GM19025 (cell line): ENCODE results near the gene GIMD1.
"Not testable (repeated sequence)": the region's sequence is repeated elsewhere in the genome, so short reads cannot be mapped to it uniquely, and the experiment has no call there.

Source experiments
- ATAC-seq: cut with Tn5 transposase; IDR thresholded peaks from one replicate; pipeline ENCODE4 v1.9.1; 2021; ENCODE audit warnings: mild to moderate bottlenecking, low read depth, moderate library complexity; ENCODE audit not compliant: unreplicated experiment

The GIMD1 gene

GRCh38 chr4:106368678-106369077 is at the start of gene GIMD1:
TSS of gene GIMD1 (minus strand) at chr4:106368778. CDS start at chr4:106367435, 1,343 bp downstream.
- ATAC-seq, result no peak

GRCh38 chr4:106414366-106414765 is 45.8 kb upstream of the GIMD1 start:
- ATAC-seq, result no peak

GRCh38 chr4:106409901-106410889 is 41.6 kb upstream of the GIMD1 start:
- no peak for ATAC-seq

- not testable (repeated sequence) for ATAC-seq
Measured at GRCh38 chr4:106408004-106408403, 39.4 kb upstream of the GIMD1 start.

GRCh38 chr4:106401157-106401556 is 32.6 kb upstream of the GIMD1 start:
- ATAC-seq, result no peak

- ATAC-seq, result not testable (repeated sequence)
Measured at GRCh38 chr4:106398898-106399297, 30.3 kb upstream of the GIMD1 start.

- no peak for ATAC-seq
Measured at GRCh38 chr4:106395582-106395981, 27.0 kb upstream of the GIMD1 start.

- ATAC-seq, result no peak
Measured at GRCh38 chr4:106385853-106386393, 17.3 kb upstream of the GIMD1 start.

GRCh38 chr4:106384878-106385277 is 16.3 kb upstream of the GIMD1 start:
- ATAC-seq, result no peak

GRCh38 chr4:106380179-106380578 is 11.6 kb upstream of the GIMD1 start:
- no peak for ATAC-seq

- no peak for ATAC-seq
Measured at GRCh38 chr4:106373026-106373425, 4.4 kb upstream of the GIMD1 start.

GRCh38 chr4:106371161-106371560 is 2.6 kb upstream of the GIMD1 start:
- ATAC-seq, result no peak

GRCh38 chr4:106370214-106370613 is 1.6 kb upstream of the GIMD1 start:
- no peak for ATAC-seq

- no peak for ATAC-seq
Measured at GRCh38 chr4:106369456-106370060, 980 bp upstream of the GIMD1 start.

GRCh38 chr4:106367072-106367471 is 1.5 kb downstream of the GIMD1 start:
- no peak for ATAC-seq

GRCh38 chr4:106366026-106366425 is 2.6 kb downstream of the GIMD1 start:
- no peak for ATAC-seq

- no peak for ATAC-seq
Measured at GRCh38 chr4:106365613-106366012, 3.0 kb downstream of the GIMD1 start.

- no peak for ATAC-seq
Measured at GRCh38 chr4:106364282-106364681, 4.3 kb downstream of the GIMD1 start.

- ATAC-seq, result no peak
Measured at GRCh38 chr4:106362086-106362825, 6.3 kb downstream of the GIMD1 start.

- ATAC-seq, result no peak
Measured at GRCh38 chr4:106358899-106359298, 9.7 kb downstream of the GIMD1 start.

GRCh38 chr4:106355193-106355592 is 13.4 kb downstream of the GIMD1 start:
- no peak for ATAC-seq
